NCI-H1105 treated with DMSO at 0.1 percent for 48 hours (cell line): Measurements from ENCODE around the gene UGT1A4.
A peak's percentile ranks its signal among the peaks of the same experiment; 100 is the strongest.
"Not testable (repeated sequence)": the region's sequence is repeated elsewhere in the genome, so short reads cannot be mapped to it uniquely, and the experiment has no call there.

Experiments used
- DNase-seq: peaks from one replicate; lab custom pipeline; 2025; lab: John Stamatoyannopoulos, UW

UGT1A4 gene

DNA sequence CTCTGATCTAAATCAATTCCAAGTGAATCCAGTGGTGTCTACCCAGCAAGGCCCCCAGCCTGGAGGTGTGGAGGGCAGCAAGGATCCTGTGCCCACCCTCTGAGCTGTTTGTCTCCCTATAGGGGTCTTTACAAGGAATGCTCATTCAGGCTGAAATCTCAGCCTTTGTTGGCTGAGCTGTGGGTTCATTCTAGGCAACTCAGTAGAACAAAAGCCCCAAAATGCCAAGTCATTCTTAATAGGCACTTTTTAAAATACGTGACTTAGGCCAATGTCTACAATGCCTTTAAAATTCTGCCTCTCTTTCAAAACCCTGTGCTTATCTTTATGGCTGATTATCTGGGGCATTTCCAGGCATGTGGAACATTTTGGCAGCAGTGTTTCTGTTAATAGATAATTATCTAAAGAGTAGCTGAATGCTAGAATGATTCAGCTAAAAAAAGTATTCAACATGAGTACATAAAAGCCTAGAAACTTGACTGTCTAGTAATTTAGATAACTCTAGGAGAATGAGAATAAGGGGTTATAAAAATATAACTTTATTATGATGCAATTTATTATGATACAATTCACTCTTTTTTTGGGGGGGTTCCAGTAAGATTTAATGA is 18.4 kb upstream of the UGT1A4 start:
- peak; percentile 66 for DNase-seq

DNA sequence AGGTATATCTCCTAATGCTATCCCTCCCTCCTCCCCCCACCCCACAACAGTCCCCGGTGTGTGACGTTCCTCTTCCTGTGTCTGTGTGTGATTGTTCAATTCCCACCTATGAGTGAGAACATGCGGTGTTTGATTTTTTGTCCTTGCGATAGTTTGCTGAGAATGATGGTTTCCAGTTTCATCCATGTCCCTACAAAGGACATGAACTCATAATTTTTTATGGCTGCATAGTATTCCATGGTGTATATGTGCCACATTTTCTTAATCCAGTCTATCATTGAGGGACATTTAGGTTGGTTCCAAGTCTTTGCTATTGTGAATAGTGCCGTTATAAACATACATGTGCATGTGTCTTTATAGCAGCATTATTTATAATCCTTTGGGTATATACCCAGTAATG is 17.7 kb upstream of the UGT1A4 start:
- DNase-seq, result not testable (repeated sequence)

DNA sequence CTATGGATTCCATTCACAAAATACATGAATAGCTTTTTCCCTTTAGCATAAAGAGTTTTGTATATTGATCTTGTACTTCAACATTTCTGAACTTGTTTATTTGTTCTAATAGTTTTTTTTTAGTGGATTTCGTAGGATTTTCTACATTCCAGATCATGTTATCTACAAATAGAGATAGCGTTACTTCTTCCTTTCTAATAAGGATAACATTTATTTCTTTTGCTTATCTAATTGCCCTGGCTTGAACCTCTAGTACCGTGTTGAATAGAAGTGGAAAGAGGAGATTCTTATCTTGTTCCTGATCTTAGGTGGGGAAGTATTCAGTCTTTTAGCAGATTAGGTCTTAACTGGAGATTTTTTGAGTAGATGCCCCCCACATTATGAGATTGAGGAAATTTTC is 16.3 kb upstream of the UGT1A4 start:
- no peak for DNase-seq

DNA sequence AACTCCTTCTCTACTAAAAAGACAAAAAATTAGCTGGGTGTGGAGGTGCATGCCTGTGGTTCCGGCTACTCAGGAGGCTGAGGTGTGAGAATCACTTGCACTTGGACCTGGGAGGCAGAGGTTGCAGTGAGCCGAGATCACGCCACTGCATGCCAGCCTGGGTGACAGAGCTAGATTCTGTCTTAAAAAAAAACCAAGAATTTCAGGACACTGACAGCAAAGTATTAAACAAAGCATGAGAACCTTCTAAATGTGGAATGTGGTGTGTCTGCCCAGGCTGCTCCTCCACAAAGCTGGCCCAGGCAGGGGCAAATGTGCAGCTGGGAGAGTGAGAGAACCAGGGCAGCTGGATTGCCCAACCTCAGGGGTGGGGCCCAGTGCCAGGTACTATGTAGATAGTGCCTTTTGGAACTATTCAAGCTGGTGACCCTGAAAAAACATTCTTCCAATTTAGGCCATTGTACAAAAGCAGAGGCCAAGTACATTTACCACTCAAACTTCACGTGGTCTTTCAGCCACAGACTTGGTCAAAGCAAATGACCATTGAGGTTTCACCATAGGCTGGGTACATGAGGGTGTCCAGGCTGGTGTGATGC is 12.5 kb upstream of the UGT1A4 start:
- no peak for DNase-seq

DNA sequence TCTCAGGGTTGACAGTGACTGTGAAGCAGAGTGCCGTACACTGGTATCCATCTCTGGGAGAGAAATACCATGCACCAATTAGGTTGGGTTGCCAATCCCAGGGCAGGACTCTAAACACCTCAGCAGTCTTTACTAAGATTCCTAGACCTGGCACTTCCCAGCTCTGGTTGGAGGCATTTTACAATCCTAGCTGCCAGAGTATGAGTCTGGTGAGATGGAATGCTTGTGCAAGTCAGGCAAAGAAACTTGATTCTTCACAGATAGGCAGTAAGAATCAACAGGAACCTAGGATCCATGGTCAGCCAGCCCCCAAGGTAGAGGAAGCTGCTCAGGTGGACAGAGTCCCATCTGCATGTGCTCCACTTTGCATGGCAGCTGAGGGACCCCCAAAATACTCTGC is 11.8 kb upstream of the UGT1A4 start:
- no peak for DNase-seq

DNA sequence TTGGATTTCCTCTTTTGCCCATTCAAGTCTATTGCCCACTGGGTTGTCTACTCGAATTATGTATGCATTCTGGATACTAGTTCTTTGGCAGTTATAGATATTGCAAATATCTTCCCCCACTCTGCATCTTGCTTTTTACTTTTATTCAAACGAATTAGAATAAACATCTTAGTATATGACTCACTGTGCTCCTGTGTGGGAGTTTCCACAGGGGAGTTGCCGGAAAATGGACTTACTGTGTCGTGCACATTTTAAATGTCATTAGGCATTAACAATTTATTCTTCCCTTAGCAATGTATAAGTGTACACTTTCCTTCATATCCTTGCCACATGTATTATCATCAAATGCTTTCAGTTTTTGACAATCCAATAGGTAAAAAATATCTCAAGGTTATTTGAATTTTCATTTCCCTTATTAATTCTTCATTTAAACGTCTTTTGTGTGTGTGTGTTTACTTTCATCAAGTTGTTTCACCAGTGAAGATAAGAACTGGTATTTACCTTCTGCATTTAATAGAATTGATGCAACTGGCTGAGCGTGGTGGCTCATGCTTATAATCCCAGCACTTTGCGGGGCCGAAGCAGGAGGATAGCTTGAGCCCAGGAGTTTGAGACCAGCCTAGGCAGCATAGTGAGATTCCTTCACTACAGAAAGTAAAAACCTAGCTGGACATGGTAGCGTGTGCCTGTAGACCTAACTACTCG is 10.4 kb upstream of the UGT1A4 start:
- no peak for DNase-seq

DNA sequence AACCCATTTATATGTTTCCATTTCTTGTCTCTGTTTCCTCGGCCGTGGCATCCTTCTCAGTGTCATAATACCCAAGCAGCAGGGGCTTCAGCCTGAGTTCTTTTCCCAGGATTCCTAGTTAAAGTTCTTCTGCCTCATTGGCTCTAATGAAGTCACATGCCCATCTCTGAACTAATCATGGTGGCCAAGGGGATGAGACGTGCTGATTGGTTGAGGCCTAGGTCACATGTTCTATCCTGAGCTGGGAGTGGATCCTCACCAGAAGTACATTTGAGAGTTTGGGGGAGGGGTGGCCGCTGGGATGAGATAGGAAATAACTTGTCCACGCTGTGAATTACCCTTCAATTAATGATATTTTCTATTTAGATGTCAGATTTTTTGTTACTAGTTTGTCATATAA is 9.6 kb upstream of the UGT1A4 start:
- DNase-seq, result no peak

DNA sequence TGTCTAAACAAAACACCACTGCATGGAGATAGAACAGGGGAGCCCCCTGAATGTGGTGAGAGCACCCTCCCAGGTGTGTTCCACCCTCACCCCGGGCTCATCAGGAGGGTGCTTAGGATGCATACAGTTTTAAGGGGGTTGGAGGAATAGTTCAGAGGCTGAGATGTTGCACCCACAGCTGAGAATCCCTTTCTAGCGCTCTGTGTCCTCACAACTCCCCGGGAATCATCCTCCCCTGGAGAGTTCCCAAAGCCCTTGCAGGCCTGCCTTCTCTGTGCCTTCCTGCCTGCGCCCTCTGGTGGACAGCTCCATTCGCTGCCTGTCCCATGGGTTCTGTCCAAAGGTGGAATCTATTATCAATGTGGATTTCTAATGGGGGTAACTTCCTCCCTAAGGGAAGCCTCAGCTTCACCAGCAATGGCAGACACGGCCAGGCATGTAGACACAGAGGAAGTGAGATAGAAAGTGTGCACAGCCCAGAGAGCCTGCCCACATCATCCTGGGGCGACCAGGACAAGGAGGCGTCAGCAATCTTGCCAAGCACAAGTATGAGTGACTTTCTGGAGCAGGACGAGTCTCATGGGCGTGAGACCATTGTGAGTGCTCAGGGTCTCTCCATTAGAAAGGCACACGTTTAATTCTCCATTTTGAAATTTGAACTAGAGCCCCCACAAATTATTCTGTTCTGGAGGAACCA is 7.1 kb upstream of the UGT1A4 start:
- DNase-seq, result peak; percentile 54

DNA sequence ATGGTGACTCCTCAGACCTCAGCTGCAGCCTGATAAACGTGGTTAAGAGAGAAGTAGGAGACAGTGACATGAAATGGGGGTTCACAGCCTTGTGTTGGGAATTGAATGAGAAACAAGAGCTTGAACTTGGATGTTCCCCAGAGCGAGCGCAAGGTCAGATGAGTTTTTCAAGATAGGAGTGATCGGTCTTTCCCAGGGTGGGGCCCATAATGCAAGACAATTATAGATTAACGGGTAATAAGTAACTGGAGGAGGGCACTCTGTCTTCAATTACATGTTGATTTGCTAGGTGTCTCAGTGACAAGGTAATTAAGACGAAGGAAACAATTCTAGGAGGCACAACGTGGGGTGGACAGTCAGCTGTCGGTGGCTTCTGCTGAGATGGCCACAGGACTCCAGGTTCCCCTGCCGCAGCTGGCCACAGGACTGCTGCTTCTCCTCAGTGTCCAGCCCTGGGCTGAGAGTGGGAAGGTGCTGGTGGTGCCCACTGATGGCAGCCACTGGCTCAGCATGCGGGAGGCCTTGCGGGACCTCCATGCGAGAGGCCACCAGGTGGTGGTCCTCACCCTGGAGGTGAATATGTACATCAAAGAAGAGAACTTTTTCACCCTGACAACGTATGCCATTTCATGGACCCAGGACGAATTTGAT is 5.8 kb upstream of the UGT1A4 start, which contains the start of gene UGT1A5:
UGT1A5 (plus strand) TSS at position 297 of the 651 bp plus-strand sequence; CDS start at position 382, 85 bp downstream.
- no peak for DNase-seq

DNA sequence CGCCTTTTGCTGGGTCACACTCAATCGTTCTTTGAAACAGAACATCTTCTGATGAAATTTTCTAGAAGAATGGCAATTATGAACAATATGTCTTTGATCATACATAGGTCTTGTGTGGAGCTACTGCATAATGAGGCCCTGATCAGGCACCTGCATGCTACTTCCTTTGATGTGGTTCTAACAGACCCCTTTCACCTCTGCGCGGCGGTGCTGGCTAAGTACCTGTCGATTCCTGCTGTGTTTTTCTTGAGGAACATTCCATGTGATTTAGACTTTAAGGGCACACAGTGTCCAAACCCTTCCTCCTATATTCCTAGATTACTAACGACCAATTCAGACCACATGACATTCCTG is 5.3 kb upstream of the UGT1A4 start:
- no peak for DNase-seq

DNA sequence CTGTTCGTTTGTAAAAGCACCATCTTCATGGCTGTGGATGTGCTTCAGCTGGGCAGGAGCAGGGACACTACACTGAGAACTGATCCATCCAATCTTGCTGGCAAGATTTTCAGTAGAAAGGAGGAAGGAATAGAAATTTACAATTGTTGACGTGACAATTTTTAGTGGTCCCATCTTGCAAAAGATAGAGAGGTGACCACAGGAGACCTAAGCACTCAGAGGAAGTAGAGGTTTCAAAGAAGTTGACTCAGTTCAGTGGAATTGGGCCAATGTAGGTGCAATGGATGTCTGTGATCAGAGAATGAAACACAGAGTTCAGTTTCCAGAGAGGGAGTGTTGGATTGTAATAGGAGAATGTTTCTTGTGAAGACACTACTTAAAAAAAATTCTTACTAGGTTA is 4.4 kb upstream of the UGT1A4 start:
- no peak for DNase-seq

DNA sequence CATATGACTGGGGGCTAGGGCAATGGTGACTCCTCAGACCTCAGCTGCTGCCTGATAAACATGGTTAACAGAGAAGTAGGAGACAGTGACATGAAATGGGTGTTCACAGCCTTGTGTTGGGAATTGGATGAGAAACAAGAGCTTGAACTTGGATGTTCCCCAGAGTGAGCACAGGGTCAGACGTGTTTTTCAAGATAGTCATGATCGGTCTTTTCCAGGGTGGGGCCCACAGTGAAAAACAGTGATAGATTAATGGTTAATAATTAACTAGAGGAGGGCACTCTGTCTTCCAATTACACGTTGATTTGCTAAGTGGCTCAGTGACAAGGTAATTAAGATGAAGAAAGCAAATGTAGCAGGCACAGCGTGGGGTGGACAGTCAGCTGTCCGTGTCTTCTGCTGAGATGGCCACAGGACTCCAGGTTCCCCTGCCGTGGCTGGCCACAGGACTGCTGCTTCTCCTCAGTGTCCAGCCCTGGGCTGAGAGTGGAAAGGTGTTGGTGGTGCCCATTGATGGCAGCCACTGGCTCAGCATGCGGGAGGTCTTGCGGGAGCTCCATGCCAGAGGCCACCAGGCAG is 10.3 kb downstream of the UGT1A4 start, which contains the start of gene UGT1A3:
UGT1A3 (plus strand) TSS at position 320 of the 579 bp plus-strand sequence; CDS start at position 405, 85 bp downstream.
- DNase-seq, result no peak

DNA sequence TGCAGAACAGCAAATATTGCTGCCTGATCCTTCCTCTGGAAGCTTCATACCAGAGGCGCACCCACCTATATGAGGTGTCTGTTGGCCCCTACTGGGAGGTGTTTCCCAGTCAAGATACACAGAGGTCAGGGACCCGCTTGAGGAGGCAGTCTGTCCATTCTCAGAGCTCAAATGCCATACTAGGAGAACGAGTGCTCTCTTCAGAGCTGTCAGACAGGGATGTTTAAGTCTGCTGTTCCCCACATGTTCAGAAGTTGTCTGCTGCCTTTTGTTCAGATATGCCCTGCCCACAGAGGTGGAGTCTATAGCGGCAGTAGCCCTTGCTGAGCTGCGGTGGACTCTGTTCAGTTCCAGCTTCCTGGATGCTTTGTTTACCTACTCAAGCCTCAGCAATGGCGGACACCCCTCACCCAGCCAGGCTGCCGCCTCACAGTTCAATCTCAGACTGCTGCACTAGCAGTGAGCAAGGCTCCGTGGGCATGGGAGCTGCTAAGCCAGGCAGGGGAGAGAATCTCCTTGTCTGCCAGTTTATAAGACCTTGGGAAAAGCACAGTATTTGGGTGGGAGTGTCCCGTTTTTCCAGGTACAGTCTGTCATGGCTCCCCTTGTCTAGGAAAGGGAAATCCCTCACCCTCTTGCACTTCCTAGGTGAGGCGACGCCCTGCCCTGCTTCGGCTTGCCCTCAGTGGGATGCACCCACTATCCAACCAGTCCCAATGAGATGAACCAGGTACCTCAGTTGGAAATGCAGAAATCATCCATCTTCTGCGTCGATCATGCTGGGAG is 18.5 kb downstream of the UGT1A4 start:
- DNase-seq, result not testable (repeated sequence)

DNA sequence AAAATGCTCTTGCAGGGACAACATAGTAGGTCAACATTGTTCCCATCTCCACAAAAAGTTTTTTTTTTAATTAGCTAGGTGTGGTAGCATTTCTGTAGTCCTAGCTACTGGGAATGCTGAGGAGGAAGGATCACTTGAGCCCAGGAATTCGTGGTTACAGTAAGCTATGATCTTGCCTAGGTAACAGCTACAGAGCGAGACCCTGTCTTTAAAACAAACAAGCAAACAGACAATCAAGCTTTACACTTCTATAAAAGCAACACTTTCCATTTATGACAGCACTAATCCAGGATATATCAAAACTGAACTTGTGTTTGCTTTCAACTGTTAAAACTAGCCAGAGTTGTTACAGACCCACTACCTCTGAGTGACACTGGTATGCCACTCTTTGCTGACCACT is 22.3 kb downstream of the UGT1A4 start:
- no peak for DNase-seq

DNA sequence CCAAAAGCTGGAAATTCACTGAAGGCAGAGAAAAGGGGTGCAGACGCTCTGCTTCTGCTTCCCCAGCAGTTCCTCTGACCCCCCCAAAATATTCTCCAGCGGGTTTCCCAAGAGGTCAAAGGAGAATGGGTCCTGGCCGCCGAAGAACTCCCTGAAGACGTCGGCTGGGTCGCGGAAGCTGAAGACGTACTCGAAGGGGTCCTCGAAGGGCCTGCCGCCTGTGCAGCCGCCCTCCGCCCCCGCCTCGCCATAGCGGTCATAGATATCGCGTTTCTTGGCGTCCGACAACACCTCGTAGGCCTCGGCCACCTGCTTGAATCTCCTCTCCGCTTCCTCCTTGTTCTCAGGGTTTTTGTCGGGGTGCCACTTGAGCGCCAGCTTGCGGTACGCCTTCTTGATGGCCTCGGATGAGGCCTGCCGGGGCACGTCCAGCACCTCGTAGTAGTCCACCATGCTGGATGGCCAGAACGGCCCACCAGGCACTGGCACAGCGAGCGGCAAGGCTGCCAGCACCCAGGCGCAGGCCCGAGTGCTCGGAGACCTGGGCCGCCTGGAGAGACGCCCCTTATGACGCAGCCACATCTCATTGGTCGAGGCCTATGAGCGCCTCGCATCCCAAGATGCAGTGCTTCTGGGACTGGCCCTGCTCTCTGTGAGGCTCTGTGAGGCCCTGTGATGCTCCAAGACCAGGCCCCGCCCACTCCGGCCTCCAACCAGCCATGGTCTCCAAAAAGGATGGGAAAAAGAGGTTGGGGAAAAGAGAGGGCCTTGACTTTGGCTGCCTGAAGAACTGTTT is 25.1 kb downstream of the UGT1A4 start:
- no peak for DNase-seq

DNA sequence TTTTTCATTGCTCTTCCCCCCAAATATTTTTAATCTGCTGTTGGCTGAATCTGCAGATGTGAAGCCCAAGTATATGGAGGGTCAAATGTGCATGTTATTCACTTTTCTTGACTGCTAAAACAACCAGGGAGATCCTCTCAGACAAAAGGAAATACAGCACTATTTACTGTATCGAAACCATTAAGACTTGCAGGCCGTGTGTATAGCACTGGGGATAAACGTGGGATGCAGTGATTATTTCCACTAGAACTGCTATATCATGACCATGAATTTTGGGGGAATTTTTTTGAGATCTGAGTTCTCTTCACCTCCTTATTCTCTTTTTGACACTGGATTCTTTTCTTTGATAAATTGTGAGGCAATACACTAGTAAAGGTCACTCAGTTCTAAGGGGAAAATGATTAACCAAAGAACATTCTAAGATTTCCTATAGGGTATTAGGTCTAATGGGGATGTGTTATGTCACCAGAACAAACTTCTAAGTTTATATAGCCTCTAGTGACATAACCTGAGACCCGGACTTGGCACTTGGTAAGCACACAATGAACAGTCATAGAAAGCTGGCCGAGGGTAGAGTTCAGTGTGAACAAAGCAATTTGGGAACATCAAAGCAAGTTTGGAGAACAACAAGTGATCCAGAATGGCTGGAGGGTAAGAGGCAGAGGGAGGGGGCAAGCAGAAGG is 26.7 kb downstream of the UGT1A4 start:
- no peak for DNase-seq

DNA sequence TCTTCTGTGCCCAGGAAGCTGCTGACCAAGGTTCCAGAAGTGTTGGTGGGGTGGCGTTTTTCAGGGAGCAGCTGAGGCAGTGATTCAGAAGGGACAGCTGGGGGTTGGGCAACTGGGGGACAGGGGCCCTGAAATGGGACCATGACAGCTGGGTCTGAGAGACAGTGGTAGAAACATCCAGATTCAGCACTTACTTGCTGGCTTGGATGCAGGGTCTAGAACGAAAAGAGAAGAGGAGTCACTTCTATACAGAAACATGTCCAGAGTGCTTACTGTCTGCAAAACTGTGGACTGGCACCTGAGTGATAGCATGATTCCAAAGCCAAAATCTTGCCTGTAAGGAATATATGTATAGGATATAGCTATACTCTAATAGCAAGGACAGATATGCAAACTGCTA is 27.3 kb downstream of the UGT1A4 start:
- DNase-seq, result not testable (repeated sequence)

DNA sequence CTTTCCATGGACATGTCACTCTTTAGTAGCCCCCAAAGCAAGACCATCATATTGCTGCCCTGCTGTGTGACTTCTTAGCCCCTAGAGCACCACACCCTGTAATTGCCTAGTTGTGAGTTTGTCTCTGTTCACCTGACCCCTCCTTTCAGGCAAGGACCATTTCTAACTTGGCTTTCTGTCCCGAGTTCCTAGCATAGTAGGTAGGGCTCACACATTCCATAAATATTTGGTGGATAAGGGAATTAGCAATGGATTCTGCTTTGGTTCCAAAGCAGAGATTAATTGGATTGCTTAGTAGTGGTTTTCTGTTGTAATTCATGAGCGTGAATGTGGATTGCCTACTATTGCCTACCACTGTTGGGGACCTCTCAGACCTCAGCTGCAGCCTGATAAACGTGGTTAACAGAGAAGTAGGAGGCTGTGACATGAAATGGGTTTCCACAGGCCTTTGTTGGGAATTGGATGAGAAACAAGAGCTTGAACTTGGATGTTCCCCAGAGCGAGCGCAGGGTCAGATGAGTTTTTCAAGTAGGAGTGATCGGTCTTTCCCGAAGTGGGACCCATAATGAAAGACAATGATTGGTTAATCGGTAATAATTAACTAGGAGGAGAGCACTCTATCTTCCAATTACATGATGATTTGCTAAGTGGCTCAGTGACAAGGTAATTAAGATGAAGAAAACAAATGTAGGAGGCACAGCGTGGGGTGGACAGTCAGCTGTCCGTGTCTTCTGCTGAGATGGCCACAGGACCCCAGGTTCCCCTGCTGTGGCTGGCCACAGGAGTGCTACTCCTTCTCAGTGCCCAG is 28.1 kb downstream of the UGT1A4 start:
- no peak for DNase-seq

DNA sequence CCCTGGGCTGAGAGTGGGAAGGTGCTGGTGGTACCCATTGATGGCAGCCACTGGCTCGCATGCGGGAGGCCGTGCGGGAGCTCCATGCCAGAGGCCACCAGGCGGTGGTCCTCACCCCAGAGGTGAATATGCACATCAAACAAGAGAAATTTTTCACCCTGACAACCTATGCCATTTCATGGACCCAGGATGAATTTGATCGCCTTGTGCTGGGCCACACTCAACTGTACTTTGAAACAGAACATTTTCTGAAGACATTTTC is 28.7 kb downstream of the UGT1A4 start:
- DNase-seq, result no peak
